Measurements from ENCODE around the gene KDR.

DNA sequence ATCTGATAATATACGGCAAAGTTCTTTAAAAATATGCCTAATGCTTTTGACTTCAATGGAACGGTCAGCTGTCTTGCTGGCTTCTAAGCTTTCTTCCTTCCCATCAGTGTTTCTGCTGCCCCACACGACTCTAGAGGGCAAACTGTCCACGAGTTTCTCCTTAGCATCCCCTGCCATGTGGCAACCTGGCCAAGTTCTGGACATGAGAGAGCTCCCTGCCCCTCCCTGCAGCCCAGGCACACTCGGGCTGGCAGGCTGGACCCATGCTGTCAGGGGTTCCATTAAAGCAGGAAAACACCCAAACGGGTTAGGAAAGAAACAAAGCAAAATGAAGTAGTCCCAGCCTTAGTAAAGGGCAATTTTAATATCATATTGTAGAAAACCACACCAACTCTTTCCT, 38.8 kb downstream of the KDR start:
- TF ChIP-seq POLR2A (IDR thresholded peaks at IDR 0.05): no peak
- TF ChIP-seq, protein P1, sequence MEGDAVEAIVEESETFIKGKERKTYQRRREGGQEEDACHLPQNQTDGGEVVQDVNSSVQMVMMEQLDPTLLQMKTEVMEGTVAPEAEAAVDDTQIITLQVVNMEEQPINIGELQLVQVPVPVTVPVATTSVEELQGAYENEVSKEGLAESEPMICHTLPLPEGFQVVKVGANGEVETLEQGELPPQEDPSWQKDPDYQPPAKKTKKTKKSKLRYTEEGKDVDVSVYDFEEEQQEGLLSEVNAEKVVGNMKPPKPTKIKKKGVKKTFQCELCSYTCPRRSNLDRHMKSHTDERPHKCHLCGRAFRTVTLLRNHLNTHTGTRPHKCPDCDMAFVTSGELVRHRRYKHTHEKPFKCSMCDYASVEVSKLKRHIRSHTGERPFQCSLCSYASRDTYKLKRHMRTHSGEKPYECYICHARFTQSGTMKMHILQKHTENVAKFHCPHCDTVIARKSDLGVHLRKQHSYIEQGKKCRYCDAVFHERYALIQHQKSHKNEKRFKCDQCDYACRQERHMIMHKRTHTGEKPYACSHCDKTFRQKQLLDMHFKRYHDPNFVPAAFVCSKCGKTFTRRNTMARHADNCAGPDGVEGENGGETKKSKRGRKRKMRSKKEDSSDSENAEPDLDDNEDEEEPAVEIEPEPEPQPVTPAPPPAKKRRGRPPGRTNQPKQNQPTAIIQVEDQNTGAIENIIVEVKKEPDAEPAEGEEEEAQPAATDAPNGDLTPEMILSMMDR (IDR thresholded peaks at IDR 0.05): no peak

Measured in heart left ventricle (tissue), 13 donors.